HT1080 (cell line): Measurements from ENCODE around the gene ASH1L. TPM values are rescaled to one million over a fixed set of nuclear protein-coding genes. Genes with fewer than 3 reads are reported as not detected.
"Not testable (repeated sequence)": the region's sequence is repeated elsewhere in the genome, so short reads cannot be mapped to it uniquely, and the experiment has no call there.

Experiments used
- DNase-seq: peaks from one replicate; pipeline ENCODE4 v3.0.0-alpha.2; 2015; ENCODE audit warnings: low read depth
- total RNA-seq: library from RNA; depleted of rRNA; stranded (reverse); fragments of >200 nt; shearing (Covaris generic); gene quantifications from 2 replicates; pipeline ENCODE4 v1.2.3, GENCODE V29; 2014

Gene ASH1L
- total RNA-seq, 1 experiment from 2014 or later = 12.7 TPM

DNA sequence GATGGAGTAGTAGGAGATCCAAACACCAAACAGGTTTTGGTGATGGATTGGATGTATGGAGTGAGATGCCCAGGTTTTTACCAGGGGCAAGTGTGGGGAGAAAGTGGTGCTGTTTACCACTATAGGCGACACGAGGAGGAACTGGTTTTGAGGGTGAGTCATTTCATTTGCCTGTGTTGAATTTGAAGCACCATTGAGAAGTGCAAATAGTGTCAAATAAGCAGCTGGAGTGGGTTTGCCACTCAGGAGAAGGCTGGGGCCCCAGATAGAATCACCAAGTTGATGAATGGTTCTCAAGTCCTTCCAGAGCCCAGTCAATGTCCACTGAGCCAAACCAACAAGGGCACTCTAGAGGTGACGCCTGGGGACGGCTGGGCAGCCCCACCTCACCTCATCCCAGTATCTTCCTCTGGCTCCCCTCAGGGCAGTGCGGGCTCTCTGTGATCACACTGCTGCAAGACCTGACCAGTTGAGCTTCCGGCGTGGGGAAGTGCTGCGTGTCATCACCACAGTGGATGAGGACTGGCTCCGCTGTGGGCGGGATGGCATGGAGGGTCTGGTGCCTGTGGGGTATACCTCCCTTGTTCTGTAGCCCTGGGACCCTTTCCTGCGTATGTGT, 232.5 kb downstream of the ASH1L start:
- no peak for DNase-seq

DNA sequence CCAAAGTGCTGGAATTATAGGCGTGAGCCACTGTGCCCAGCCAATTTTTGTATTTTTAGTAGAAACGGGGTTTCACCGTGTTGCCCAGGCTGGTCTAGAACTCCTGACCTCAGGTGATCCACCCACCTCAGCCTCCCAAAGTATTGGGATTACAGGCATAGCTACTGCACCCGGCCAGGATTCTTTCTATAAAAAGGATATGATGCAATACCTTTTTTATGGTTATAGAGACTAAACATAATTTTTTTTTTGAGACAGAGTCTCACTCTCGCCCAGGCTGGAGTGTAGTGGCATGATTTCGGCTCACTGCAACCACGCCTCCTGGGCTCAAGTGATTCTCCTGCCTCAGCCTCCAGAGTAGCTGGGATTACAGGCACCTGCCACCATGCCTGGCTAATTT, 233.7 kb downstream of the ASH1L start:
- DNase-seq = not testable (repeated sequence)

DNA sequence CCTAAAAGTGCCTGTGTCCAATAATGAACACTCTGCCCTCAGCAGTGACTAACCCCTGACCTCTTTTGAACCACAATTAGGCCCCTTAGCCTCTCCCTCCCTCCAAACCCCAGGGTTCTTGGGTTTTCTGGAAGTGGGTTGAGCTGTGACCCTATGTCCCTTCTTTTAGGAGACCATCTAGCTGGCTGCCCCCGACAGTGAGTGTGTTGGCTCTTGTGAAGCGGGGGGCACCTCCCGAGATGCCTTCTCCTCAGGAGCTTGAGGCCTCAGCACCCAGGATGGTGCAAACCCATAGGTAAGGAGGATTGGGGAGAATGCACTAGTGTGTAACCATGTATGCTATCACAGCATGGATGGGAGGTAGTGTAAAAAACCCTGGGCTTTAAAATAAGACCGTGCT, 234.6 kb downstream of the ASH1L start:
- no peak for DNase-seq

DNA sequence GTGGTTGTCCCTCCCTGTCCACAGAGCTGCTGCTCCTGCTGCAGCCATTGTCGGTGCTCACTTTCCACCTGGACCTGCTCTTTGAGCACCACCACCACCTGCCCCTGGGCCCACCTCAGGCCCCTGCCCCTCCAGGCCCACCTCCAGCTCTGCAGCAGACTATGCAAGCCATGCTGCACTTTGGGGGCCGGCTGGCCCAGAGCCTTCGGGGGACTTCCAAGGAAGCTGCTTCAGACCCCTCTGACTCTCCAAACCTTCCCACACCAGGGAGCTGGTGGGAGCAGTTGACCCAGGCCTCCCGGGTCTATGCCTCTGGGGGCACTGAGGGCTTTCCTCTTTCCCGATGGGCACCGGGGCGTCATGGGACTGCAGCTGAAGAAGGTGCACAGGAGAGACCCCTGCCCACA, 236.0 kb downstream of the ASH1L start:
- no peak for DNase-seq

DNA sequence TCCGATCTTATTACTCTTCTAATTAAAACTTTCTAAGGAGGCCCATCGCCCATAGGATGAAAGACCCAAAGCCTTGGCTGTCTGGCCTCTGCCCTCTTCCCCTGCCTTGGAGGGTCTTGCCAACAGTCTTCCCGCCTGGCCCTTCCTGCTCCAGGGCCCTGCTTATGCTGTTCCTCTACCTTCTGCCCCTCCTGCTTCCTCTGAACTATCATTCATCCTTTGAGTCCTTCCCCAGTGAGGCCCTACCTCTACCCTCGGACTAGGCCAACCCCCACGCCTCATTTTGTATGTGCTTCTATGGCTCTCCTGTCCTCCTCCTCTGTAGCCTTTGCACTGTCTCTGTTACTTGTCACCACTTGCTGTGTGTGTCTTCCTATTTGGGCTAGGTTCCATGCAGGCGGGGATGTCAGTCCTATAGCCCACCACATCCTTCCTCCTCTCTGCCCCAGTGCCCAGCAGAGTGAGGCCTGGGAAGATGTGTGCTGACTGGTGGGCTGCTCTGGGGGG, 236.5 kb downstream of the ASH1L start:
- DNase-seq = no peak

DNA sequence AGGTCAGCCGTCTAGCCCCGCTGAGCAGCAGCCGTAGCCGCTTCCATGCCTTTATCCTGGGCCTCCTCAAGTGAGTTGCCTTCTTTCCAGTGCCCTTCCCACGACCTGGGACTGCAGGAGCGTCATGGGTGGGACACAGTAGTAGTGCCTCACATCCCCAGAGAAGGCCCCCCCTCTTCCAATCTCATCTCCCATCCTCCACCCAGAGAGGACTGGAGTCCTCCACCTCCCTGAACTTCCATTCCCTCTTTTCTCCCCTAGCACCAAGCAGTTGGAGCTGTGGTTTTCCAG, 237.1 kb downstream of the ASH1L start:
- DNase-seq = no peak

DNA sequence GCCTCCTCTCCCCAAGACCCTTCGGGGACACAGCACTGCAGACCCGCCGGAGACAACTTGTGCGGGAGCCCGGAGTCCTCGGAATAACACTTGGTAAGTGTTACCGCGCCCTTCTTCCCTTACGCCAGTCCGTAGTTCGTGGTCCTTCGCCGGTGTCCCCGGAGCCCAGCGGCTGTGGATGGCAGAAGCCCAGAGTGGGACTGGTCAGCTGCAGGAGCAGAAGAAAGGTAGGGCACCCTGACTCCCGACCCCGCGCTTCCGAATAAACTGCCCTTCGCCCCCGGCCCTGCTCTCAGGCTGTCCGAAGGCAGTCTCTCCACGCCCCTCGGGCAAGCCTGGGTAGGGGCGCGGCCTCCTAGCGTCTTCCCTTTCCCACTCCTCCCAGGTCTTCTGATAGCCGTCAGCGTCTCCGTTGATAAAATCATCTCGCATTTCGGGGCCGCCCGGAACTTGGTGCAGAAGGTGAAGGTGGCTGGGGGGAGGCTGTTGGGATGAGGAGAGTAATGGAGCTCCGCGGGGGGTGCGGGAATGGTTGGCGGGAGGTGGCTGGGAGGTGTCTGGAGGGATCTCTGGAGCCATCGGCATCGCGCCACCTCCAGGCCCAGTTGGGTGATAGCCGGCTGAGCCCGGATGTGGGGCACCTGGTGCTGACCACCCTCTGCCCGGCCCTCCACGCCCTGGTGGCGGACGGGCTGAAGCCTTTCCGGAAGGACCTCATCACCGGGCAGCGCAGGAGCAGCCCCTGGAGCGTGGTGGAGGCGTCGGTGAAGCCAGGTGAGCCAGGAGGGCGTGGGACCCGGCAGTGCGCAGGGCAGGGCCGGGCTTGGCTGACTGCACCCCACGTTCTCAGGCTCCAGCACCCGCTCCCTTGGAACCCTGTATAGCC, 237.6 kb downstream of the ASH1L start:
- DNase-seq = peak; percentile 68

DNA sequence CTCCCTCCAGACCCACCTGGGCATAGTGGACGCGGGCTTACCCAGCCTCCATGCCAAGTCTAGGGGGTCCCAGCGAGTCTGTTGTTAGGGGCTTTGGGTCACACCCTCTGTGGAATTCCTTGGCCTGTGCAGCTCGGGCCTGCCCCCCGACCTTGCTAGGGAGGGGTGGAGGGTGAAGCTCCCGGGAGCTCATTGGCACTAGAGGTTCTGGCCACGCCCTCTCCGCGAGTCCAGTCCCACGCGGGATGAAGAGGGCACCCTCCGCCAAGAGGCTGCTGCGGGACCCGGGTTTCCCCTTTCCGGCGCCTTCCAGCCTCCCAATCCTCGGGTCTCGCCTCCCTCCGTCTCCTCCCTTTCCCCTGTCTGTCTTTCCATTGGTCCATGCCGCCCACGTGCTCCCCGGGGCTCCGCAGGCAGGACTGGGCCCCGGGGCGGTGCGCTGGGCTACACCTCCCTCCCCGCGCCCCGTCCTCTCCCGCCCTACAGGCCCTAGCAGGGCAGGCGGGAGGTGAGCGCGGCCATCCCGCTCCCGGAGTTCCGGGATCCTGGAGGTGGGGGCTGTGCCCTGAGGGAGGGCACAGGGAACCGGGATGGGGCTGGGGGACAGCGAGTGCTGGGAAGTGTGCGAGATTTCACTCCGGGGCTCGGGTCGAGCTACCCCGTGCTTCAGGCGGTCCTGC, 238.4 kb downstream of the ASH1L start:
- DNase-seq = peak; percentile 97

DNA sequence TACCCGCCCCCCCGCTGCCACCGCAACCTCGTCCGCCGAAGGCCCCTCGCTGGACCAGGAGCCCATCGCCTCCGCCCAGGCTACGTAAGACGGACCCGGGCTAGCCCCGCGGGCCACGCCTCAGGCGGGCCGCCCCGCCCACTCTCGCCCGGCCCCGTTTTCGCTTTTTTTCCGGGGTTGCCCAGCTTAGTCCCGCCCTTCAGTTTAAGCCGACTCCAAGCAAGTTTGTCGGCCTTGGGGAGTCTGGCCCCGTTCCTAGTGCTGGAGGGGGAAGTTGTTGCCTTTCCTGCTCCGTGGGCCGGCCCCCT, 238.9 kb downstream of the ASH1L start:
- DNase-seq = peak; percentile 90

DNA sequence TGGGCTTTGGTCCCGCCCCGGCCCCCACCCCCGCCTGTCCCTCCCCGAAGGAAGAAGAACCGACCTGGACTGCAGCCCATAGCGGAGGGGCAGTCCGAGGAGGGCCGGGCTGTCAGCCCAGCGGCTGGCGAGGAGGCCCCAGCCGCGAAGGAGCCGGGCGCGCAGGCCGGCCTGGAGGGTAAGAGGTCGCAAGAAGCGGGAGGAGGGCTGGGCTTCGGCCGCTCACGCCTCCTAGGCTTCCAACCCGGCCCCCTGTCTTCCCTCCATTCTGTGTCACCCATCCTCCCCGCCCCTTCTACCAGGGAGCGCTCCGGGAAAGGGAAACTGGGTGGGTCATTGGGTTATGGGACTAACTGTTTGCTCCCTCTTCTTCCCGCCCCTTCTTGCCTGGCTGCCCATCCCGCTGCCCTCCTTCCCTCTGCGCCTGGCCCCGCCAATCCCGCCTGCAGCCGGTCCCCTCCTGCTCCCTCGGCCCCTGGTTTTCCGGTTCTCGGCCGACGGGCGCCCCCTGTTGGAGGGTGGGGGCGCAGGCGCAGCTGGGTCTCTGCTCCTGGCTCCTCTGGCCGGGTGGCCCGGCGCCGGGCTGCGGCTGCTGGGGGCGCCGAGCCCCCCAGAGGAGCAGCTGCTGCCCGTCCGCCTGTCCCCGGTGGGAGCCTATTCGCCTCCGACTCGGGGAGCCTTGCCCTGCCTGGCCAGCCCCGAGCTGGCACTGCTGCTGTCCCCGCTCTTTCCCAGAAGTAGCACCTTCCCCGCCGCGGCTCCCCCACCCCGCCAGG, 239.5 kb downstream of the ASH1L start:
- peak; percentile 96 for DNase-seq

DNA sequence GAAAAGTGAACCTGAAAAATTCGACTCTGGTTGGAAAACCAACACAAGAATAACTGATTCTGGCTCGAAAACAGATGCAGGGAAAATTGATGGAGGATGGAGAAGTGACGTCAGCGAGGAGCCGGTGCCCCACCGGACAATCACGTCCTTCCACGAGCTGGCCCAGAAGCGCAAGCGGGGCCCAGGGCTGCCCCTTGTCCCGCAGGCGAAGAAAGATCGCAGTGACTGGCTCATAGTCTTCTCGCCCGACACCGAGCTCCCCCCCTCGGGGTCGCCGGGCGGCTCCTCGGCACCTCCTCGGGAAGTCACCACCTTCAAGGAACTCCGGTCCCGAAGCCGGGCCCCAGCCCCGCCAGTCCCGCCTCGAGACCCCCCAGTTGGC, 240.0 kb downstream of the ASH1L start:
- no peak for DNase-seq

DNA sequence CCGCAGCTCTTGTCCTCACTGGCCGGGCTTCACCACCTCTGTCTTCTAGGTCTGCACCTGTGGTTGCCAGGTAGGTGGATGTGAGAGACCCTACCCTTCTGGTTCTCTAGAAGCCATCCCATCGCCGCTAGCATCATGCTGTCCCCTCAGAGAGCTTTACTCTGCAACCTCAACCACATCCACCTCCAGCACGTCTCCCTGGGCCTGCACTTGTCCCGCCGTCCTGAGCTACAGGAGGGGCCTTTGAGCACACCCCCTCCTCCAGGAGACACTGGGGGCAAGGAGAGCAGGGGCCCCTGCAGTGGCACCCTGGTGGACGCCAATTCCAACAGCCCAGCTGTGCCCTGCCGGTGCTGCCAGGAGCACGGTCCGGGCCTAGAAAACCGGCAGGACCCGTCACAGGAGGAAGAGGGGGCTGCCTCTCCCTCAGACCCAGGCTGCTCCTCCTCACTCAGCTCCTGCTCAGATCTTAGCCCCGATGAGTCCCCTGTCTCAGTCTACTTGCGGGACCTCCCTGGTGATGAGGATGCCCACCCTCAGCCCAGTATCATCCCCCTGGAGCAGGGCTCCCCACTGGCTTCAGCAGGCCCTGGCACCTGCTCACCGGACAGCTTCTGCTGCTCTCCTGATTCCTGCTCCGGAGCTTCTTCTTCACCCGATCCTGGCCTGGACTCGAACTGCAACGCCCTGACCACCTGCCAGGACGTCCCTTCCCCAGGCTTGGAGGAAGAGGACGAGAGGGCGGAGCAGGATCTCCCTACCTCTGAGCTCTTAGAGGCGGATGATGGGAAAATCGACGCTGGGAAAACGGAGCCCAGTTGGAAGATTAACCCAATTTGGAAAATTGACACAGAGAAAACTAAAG, 240.7 kb downstream of the ASH1L start:
- DNase-seq = no peak

DNA sequence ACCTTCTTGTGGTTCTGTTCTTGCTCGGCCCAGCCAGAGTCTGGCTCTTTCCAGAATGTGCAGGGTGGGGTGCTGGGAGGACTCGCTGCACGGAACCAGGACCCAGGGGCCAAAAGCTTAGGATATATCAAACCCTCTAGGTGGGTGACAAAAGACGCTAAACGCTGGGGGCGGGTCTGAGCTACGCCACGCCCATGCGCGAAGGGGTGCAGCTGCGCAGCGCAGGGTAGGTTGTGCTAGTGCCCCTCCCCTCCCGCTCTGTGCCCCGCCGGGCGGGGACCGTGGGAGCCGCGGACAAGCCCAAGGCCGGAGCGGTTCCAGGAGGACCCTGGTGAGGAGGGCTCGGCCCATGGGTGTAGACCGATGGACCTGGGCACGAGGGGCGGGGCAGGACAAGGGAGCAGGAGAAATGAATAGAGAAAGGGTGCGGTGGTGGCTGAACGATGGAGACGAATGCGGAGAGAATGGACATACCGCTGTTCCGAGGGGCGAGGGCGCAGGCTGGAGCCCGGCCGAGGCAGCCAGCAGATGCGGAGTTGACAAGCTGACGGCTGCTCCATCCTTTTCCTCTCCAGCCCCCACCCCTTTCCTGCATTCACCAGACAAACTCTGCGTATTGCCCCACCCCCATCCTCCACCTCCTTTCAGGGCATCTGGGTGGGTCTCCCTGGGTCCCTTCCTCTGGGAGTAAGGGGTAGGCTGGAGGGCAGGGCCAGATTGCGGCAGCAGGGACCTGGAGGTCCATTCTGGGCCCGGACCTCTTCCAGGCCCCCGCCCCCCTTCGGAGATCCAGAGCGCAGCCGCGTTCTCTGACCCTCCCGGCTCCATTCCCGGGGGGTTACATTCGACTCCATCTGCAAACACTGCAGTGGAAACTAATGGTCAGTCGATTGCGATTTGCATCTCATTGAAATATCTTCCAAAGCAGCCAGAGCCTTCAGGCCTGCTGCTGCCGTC, 241.7 kb downstream of the ASH1L start, which contains the start of gene RUSC1:
Gene RUSC1, plus strand, starts transcription at position 234 of the 957 bp plus-strand sequence. CDS start 880 bp downstream, outside the sequence.
- DNase-seq = no peak

DNA sequence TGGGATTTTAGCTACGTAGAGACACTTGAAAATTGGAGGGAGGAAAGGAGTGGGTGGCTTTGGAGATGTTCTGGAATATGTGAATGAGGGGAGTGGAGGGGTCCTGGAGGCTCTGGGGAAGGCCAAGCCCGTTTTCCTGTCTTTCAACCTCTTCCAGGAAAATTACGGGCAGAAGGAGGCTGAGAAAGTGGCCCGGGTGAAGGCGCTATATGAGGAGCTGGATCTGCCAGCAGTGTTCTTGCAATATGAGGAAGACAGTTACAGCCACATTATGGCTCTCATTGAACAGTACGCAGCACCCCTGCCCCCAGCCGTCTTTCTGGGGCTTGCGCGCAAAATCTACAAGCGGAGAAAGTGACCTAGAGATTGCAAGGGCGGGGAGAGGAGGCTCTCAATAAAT, 242.4 kb downstream of the ASH1L start:
- no peak for DNase-seq

DNA sequence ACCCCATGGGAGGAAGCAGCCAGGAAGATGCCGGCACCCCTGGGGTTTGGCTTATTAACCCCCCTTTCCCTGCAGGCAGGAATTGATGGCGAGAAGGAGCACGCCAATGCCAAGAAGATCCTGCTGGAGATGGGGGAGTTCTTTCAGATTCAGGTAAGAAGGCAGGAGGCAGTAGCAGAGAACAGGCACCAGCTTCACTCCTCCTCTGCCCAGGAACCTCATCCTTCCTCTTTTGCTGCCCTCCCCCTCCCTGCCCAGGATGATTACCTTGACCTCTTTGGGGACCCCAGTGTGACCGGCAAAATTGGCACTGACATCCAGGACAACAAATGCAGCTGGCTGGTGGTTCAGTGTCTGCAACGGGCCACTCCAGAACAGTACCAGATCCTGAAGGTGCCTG, 243.1 kb downstream of the ASH1L start:
- DNase-seq = no peak

DNA sequence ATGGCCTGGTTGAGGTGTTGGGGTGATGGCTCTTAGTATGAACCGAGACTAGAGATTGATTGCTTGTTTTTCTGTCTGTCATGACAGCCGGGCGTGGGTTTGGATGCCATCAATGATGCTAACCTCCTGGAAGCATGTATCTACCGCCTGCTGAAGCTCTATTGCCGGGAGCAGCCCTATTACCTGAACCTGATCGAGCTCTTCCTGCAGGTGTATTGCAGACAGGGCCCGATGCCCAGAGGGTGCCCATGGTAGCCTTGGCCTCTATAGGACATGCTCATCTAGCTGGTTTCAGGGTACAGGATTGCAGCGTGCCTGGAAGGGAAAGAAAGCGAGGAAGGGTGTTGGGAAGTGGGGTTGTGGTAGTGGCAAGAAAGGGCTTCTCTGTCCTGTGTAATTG, 244.5 kb downstream of the ASH1L start:
- DNase-seq = no peak

DNA sequence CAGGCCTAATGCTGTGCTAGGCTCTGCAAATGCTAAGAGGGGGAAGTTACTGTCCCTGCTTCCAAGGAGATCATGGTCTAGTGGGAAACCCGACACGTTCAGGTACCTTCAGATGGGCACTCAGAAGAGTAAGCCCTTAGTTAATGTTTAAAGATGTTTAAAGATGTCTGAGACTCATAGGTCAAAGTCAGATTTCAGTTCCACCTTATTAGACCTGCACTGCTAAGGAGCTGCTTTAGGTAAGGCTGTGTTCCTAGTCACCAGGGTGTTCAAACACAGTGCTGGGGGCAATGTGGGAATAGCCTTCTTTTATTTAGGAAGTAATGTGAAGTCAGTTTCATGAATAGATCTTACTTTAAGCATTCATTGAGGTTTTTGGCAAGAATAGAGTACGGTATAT, 245.7 kb downstream of the ASH1L start:
- DNase-seq = no peak

DNA sequence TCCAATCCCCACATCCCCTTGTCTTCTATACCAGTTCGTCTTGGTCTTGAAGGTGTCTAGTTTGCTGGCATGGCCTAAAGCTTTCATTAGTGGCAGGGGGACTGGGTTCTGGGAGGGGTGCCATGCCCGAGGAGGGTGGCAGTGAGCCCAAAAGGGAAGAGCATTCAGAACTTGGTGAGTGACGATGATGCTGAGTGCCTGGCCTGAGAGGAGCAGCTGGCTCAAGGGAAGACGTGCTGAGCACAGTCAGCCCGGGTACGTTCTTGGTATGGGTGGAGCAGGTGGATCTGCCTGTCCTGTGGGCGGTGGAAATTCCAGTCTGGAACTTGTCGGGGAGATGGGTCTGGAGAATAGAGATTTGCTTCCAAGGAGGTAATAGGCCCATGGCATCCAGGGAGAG, 249.3 kb downstream of the ASH1L start:
- no peak for DNase-seq

DNA sequence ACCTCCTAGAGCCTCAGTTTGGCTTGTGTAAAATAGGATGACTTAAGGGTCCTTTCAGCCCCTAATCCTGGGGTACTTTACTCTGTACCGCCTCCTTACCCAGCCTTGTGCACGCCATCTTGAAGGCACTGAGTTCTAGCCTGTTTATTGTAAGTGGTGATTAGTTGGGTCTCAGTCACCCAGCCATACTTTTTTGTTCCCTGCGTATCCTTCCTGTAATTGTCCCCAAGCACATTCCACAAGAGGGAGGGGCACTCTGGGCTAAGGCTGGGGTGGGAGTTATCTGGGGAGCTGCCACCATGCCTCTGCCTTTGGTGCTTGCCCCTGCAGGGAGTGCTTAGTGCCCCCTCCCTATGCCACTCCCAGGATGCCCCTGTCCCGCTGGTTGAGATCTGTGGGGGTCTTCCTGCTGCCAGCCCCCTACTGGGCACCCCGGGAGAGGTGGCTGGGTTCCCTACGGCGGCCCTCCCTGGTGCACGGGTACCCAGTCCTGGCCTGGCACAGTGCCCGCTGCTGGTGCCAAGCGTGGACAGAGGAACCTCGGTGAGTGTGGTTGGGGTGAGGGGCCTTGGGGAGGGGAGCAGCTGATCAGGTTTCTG, 253.1 kb downstream of the ASH1L start:
- DNase-seq = no peak
